H1 (cell line): ENCODE measurements around the gene ELOVL5.

Experiments
- CHD1 ChIP-seq: IDR thresholded peaks from 2 replicates; pipeline ENCODE4 v1.6.1; 2012; ENCODE audit warnings: low read depth, low read length, improper control_type of control experiment
- KDM1A ChIP-seq: fragments of 200-600, 300-600 bp; sonication (generic); IDR thresholded peaks from 2 replicates; pipeline ENCODE4 v1.7.1; 2016; ENCODE audit warnings: mild to moderate bottlenecking, low read length, borderline replicate concordance
- POLR2A ChIP-seq, 2 experiments: IDR thresholded peaks; 1 replicate in 1 of 2; 2 replicates in 1 of 2; pipeline ENCODE4 v1.6.1; 2011; ENCODE audit warnings: low read depth in 2 of 2, low read length in 2 of 2, mild to moderate bottlenecking in 2 of 2; ENCODE audit errors: control extremely low read depth in 1 of 2
- SP1 ChIP-seq: IDR thresholded peaks from 2 replicates; pipeline ENCODE4 v1.6.1; 2011; ENCODE audit warnings: low read depth, low read length
- TF ChIP-seq, protein P1 (sequence below), 3 experiments: IDR thresholded peaks; 1 replicate in 2 of 3; 2 replicates in 1 of 3; pipeline versions ENCODE4 v1.5.1 to v1.6.1; 2011; ENCODE audit warnings: low read length in 3 of 3, mild to moderate bottlenecking in 3 of 3, inconsistent platforms in 2 of 3, low read depth in 1 of 3, moderate library complexity in 1 of 3; ENCODE audit not compliant: insufficient read depth in 1 of 3; ENCODE audit errors: control extremely low read depth in 1 of 3

DNA sequence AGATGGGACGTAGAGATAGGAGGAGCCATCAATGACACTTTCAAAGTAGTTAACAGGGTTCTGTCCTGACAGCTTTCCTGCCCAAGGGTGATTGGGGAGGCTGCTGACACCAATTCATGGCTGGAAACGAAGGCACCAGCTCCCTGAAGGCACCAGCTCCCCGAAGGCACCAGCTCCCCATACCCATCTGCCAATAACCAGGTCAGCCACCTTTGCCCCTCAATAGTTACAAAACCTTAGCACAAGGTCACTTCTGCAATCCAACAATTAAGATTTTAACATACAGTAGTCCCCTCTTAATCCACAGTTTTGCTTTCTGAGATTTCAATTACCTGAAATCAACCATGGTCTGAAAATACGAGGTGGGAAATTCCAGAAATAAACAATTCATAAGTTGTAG is 51.7 kb downstream of the ELOVL5 start:
- TF ChIP-seq POLR2A (IDR thresholded peaks at IDR 0.05; ENCODE audit: control extremely low read depth in 1 of 2, low read depth in 2 of 2, low read length in 2 of 2), result no peak
- TF ChIP-seq, protein P1, sequence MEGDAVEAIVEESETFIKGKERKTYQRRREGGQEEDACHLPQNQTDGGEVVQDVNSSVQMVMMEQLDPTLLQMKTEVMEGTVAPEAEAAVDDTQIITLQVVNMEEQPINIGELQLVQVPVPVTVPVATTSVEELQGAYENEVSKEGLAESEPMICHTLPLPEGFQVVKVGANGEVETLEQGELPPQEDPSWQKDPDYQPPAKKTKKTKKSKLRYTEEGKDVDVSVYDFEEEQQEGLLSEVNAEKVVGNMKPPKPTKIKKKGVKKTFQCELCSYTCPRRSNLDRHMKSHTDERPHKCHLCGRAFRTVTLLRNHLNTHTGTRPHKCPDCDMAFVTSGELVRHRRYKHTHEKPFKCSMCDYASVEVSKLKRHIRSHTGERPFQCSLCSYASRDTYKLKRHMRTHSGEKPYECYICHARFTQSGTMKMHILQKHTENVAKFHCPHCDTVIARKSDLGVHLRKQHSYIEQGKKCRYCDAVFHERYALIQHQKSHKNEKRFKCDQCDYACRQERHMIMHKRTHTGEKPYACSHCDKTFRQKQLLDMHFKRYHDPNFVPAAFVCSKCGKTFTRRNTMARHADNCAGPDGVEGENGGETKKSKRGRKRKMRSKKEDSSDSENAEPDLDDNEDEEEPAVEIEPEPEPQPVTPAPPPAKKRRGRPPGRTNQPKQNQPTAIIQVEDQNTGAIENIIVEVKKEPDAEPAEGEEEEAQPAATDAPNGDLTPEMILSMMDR (IDR thresholded peaks at IDR 0.05; ENCODE audit: control extremely low read depth in 1 of 3, insufficient read depth in 1 of 3, low read depth in 1 of 3, low read length in 3 of 3), result no peak
- no peak for TF ChIP-seq CHD1
- TF ChIP-seq SP1, result no peak
- TF ChIP-seq KDM1A, result no peak
